Transverse colon (tissue), 1 donor: ENCODE data around the gene MARS1.

Experiments
- EP300 ChIP-seq: sonication (generic); formaldehyde crosslinking; IDR thresholded peaks from one replicate; pipeline ENCODE4 v1.6.1; 2017; ENCODE audit warnings: antibody characterized with exemption, low read depth
- POLR2A ChIP-seq: fragments of 450-650 bp; IDR thresholded peaks from one replicate; pipeline ENCODE4 v1.6.1; 2016; ENCODE audit warnings: antibody characterized with exemption, mild to moderate bottlenecking, moderate library complexity

- no peak for TF ChIP-seq POLR2A
- TF ChIP-seq EP300, result no peak
These were observed 29.2 kb upstream of the MARS1 start for GRCh38 chr12:57458665-57459054.
